Endothelial cell of umbilical vein (primary cell): Measurements from ENCODE around the gene FBLN2. TPM values are rescaled to one million over a fixed set of nuclear protein-coding genes. Genes with fewer than 3 reads are reported as not detected.

Experiments
- BruUV-seq: library from RNA; stranded (reverse); fragments of 400-500 nt; replicated peaks from 2 replicates; lab custom pipeline; 2021; lab: Mats Ljungman, UMichigan
- CTCF ChIA-PET: fragments of 300-600, 350-600 bp; sonication (Branson Sonifier 250); formaldehyde crosslinking; loops from one replicate; lab custom pipeline; 2021; ENCODE audit warnings: antibody characterized with exemption, inconsistent platforms; lab: Charles Lee
- POLR2A ChIA-PET: fragments of 300-600, 350-600 bp; sonication (Branson Sonifier 250); formaldehyde crosslinking; loops from one replicate; lab custom pipeline; 2021; ENCODE audit warnings: antibody characterized with exemption, inconsistent platforms; lab: Charles Lee
- DNase-seq: peaks from one replicate; pipeline ENCODE4 v3.0.0-alpha.2; 2011; ENCODE audit warnings: low read depth, low spot score
- FAIRE-seq: peaks from 2 replicates; lab custom pipeline; 2011; peaks lifted over from hg19 to GRCh38; lab: Jason Lieb, UNC
- H2AFZ ChIP-seq: 2 replicates; pipeline ENCODE4 v1.6.0; 2012; ENCODE audit warnings: low read depth, low read length, control low read depth, inconsistent platforms
- H3K27ac ChIP-seq: 2 replicates; pipeline ENCODE4 v1.5.1; 2011; ENCODE audit warnings: low read depth, mild to moderate bottlenecking, control low read depth, low read length, moderate library complexity; ENCODE audit not compliant: insufficient read depth
- H3K27me3 ChIP-seq, 2 experiments: 2 replicates each; pipeline versions ENCODE4 v1.6.0 to v1.6.1; 2011; ENCODE audit warnings: low read length in 2 of 2, mixed read lengths in 1 of 2; ENCODE audit not compliant: control insufficient read depth in 2 of 2, insufficient read depth in 2 of 2
- H3K36me3 ChIP-seq, 2 experiments: 2 replicates in 1 of 2; 3 replicates in 1 of 2; pipeline ENCODE4 v1.5.1; 2011; ENCODE audit warnings: low read length in 2 of 2, mild to moderate bottlenecking in 1 of 2, moderate library complexity in 1 of 2; ENCODE audit not compliant: control insufficient read depth in 2 of 2, insufficient read depth in 2 of 2; ENCODE audit errors: extremely low read depth in 1 of 2
- H3K4me1 ChIP-seq: 3 replicates; pipeline ENCODE4 v1.5.1; 2011; ENCODE audit warnings: mild to moderate bottlenecking, low read length; ENCODE audit not compliant: control insufficient read depth, insufficient read depth; ENCODE audit errors: extremely low read depth
- H3K4me2 ChIP-seq: 2 replicates; pipeline ENCODE4 v1.6.1; 2011; ENCODE audit warnings: low read length, control low read depth, mixed read lengths; ENCODE audit not compliant: insufficient read depth
- H3K4me3 ChIP-seq, 3 experiments: fragments of 200-600 bp in 1 of 3; sonication (generic), shearing (Covaris generic) in 1 of 3; replicated peaks in 1 of 3; 2 replicates each; pipeline ENCODE4 v1.5.1; 2011 to 2016; ENCODE audit warnings: control low read depth in 3 of 3, low read length in 3 of 3, mild to moderate bottlenecking in 2 of 3, inconsistent platforms in 1 of 3, low read depth in 1 of 3, moderate library complexity in 1 of 3; ENCODE audit not compliant: insufficient read depth in 1 of 3
- H3K79me2 ChIP-seq: 2 replicates; pipeline ENCODE4 v1.6.0; 2012; ENCODE audit warnings: low read length, inconsistent platforms; ENCODE audit not compliant: control insufficient read depth, insufficient read depth
- H3K9ac ChIP-seq: replicated peaks from 2 replicates; pipeline ENCODE3; 2011; ENCODE audit warnings: low read length, control low read depth; ENCODE audit not compliant: insufficient read depth; ENCODE audit errors: extremely low read depth
- H3K9me1 ChIP-seq: replicated peaks from 3 replicates; pipeline ENCODE4 v1.6.0; 2011; ENCODE audit warnings: mild to moderate bottlenecking, low read length; ENCODE audit not compliant: control insufficient read depth, insufficient read depth; ENCODE audit errors: extremely low read depth
- H3K9me3 ChIP-seq: replicated peaks from 2 replicates; pipeline ENCODE4 v1.5.1; 2012; ENCODE audit warnings: low read length, inconsistent platforms; ENCODE audit not compliant: control insufficient read depth, insufficient read depth
- H4K20me1 ChIP-seq: replicated peaks from 2 replicates; pipeline ENCODE3; 2011; ENCODE audit warnings: mild to moderate bottlenecking, low read length; ENCODE audit not compliant: control insufficient read depth, insufficient read depth; ENCODE audit errors: extremely low read depth
- EZH2 ChIP-seq: IDR thresholded peaks from 2 replicates; pipeline ENCODE4 v1.6.1; 2012; ENCODE audit warnings: borderline replicate concordance, low read depth, mild to moderate bottlenecking, moderate library complexity, low read length, inconsistent platforms; ENCODE audit not compliant: severe bottlenecking
- FOS ChIP-seq: IDR thresholded peaks from 2 replicates; pipeline ENCODE4 v1.6.1; 2011; ENCODE audit warnings: mild to moderate bottlenecking, low read length, moderate library complexity, borderline replicate concordance; ENCODE audit not compliant: insufficient read depth
- GATA2 ChIP-seq: IDR thresholded peaks from 2 replicates; pipeline ENCODE4 v1.7.0; 2011; ENCODE audit warnings: low read depth, mild to moderate bottlenecking, moderate library complexity, mixed read lengths, low read length; ENCODE audit not compliant: insufficient read length, insufficient read depth
- JUN ChIP-seq: IDR thresholded peaks from 2 replicates; pipeline ENCODE4 v1.6.1; 2011; ENCODE audit warnings: borderline replicate concordance, low read depth; ENCODE audit not compliant: insufficient read length, insufficient read depth
- MYC ChIP-seq: IDR thresholded peaks from one replicate; pipeline ENCODE4 v1.6.1; 2011; ENCODE audit warnings: mild to moderate bottlenecking, low read depth, low read length
- POLR2A ChIP-seq: IDR thresholded peaks from 2 replicates; pipeline ENCODE4 v1.6.1; 2012; ENCODE audit warnings: low read depth, mild to moderate bottlenecking, control low read depth, low read length
- POLR2AphosphoS5 ChIP-seq: IDR thresholded peaks from 2 replicates; pipeline ENCODE4 v1.6.1; 2012; ENCODE audit warnings: low read depth, mild to moderate bottlenecking, control low read depth, low read length, moderate library complexity; ENCODE audit not compliant: insufficient read depth
- dilution Hi-C: fragments of 300-500 bp; cut with MboI; formaldehyde crosslinking; loops from one replicate; pipeline ENCODE4 v1.15.0; 2019; ENCODE audit warnings: low sequenced_read_pairs; ENCODE audit not compliant: extremely low pct_ligation_motif_present
- intact Hi-C: fragments of 100-400 bp; cut with micrococcal nuclease; formaldehyde crosslinking; loops from one replicate; pipeline ENCODE4 v1.10.0; 2022
- polyA plus RNA-seq, 4 experiments: library from polyadenylated mRNA; depleted of rRNA in 3 of 4; stranded (reverse) in 3 of 4; unstranded in 1 of 4; fragments of >200 nt; gene quantifications; 2 replicates each; pipeline versions ENCODE4 v1.2.1 to v1.2.3, GENCODE V29; 2011 to 2012; ENCODE audit warnings: missing spikeins in 1 of 4
- total RNA-seq: library from RNA; stranded (reverse); gene quantifications from 2 replicates; pipeline ENCODE4 v1.2.3, GENCODE V29; 2021
- TF ChIP-seq, protein P1 (sequence below): IDR thresholded peaks from 2 replicates; pipeline ENCODE4 v1.6.1; 2011; ENCODE audit not compliant: insufficient read depth, insufficient read length
- TF ChIP-seq, protein P2 (sequence below), 2 donors: IDR thresholded peaks; 1 replicate in 1 of 2; 2 replicates in 1 of 2; pipeline ENCODE4 v1.5.1; 2011; ENCODE audit warnings: low read length in 2 of 2, mild to moderate bottlenecking in 2 of 2, moderate library complexity in 2 of 2, control low read depth in 1 of 2, inconsistent platforms in 1 of 2, low read depth in 1 of 2; ENCODE audit not compliant: insufficient read depth in 1 of 2; ENCODE audit errors: extremely low read depth in 1 of 2

Gene FBLN2
- total and polyA plus RNA-seq, 2 donors (not counting 3 experiments of a cell fraction or from before 2014, with no cell fraction given): 1.4 to 1.9 TPM

DNA sequence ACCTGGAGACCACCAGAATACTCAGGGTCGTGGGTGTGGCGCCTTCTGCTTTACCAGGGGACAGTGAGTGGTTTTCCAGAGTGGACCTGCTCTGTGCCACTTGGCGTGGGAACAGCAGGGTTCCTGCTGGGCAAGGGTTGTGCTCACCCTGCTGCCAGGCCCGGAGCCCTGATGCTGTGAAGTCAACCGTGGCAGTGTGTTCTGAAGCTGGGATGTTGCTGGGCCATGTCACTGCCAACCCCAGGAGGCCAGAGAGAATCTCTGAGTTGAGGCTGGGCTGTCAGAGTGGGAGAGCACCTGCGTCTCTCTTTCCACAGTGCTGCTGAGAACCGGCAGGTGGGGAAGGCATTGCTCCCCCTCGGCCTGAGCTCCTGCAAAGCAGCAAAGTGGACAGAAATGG is 48.7 kb downstream of the FBLN2 start:
- no peak overlapping the region for H3K4me3 ChIP-seq
- H3K36me3 ChIP-seq: no peaks in the 10 kb centered on the region
- H4K20me1 ChIP-seq: no peaks in the 10 kb centered on the region
- no peaks in the 10 kb centered on the region for H3K4me1 ChIP-seq
- H2AFZ ChIP-seq: no peak overlapping the region
- intact Hi-C loops (no loop called here), dilution Hi-C loops (no loop called here)
- CTCF ChIA-PET: no interaction called here
- TF ChIP-seq, protein P1, sequence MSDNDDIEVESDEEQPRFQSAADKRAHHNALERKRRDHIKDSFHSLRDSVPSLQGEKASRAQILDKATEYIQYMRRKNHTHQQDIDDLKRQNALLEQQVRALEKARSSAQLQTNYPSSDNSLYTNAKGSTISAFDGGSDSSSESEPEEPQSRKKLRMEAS: no peak
- TF ChIP-seq EZH2 (no peak), MYC (no peak), POLR2AphosphoS5 (no peak), GATA2 (no peak), JUN (no peak), POLR2A (no peak), FOS (no peak)
- TF ChIP-seq, protein P2, sequence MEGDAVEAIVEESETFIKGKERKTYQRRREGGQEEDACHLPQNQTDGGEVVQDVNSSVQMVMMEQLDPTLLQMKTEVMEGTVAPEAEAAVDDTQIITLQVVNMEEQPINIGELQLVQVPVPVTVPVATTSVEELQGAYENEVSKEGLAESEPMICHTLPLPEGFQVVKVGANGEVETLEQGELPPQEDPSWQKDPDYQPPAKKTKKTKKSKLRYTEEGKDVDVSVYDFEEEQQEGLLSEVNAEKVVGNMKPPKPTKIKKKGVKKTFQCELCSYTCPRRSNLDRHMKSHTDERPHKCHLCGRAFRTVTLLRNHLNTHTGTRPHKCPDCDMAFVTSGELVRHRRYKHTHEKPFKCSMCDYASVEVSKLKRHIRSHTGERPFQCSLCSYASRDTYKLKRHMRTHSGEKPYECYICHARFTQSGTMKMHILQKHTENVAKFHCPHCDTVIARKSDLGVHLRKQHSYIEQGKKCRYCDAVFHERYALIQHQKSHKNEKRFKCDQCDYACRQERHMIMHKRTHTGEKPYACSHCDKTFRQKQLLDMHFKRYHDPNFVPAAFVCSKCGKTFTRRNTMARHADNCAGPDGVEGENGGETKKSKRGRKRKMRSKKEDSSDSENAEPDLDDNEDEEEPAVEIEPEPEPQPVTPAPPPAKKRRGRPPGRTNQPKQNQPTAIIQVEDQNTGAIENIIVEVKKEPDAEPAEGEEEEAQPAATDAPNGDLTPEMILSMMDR (IDR thresholded peaks at IDR 0.05; ENCODE audit: extremely low read depth in 1 of 2, insufficient read depth in 1 of 2, low read depth in 1 of 2, low read length in 2 of 2): no peak
- no peaks in the 10 kb centered on the region for H3K79me2 ChIP-seq
- no peak overlapping the region for H3K27ac ChIP-seq
- FAIRE-seq (no peak), DNase-seq (no peak)
- no peaks in the 10 kb centered on the region for H3K9me3 ChIP-seq
- no peaks in the 10 kb centered on the region for H3K9me1 ChIP-seq
- no peak overlapping the region for H3K4me2 ChIP-seq
- no TSS peak for BruUV-seq
- H3K27me3 ChIP-seq: no peaks in the 10 kb centered on the region
- H3K9ac ChIP-seq: no peak overlapping the region
- POLR2A ChIA-PET: no interaction called here
